Stomach (tissue), 4 donors: ENCODE data around the gene BAZ2B.

Experiments
- POLR2A ChIP-seq, 4 donors: fragments of 450-650 bp; IDR thresholded peaks; one replicate each; pipeline ENCODE4 v1.6.1; 2016; ENCODE audit warnings: antibody characterized with exemption in 4 of 4, control low read depth in 2 of 4, mild to moderate bottlenecking in 1 of 4, moderate library complexity in 1 of 4
- POLR2AphosphoS5 ChIP-seq, 3 donors: sonication (generic); formaldehyde crosslinking; IDR thresholded peaks; one replicate each; pipeline ENCODE4 v1.6.1; 2016; ENCODE audit warnings: antibody characterized with exemption in 3 of 3

- TF ChIP-seq POLR2A (IDR thresholded peaks at IDR 0.05): no peak
- no peak for TF ChIP-seq POLR2AphosphoS5 (IDR thresholded peaks at IDR 0.05)
These were observed 177.5 kb downstream of the BAZ2B start for GRCh38 chr2:159438720-159439353.
